Measurements from ENCODE around the gene USO1. TPM values are rescaled to one million over a fixed set of nuclear protein-coding genes. Genes with fewer than 3 reads are reported as not detected.

USO1 gene
- total and polyA plus RNA-seq, 2 of the 8 experiments (the other 6 are each of a cell fraction or from before 2014, with no cell fraction given): 57.3 to 198 TPM

DNA sequence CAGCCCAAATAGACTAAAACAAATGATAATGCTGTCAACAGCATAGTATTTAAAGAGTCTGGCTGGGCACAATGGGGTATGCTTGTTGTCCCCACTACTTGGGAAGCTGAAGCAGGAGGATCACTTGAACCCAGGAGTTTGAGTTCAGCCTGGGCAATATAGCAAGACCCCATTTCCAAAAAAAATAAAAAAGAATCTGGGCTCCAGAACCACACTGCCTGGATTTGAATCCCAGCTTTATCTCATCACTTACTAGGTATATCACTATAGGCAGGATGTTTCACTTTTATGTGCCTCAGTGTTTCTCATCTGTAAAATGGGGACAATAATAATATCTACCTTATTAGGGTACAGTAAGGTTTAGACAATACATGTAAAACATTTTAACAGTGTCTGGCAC lies 45.9 kb upstream of the USO1 start:
- CTCF ChIA-PET (ENCODE audit: partially characterized antibody): interaction anchor here (1.2 to 1.5 kb wide), 2 partner anchors 25 to 63 kb away, joined by 3 to 4 read pairs; no protein-coding TSS in a partner anchor
- POLR2A ChIA-PET (ENCODE audit: partially characterized antibody): interaction anchor here (0.6 to 0.7 kb wide), 2 partner anchors 15 to 62 kb away, joined by 3 read pairs; no protein-coding TSS in a partner anchor
- peaks cover 0 to 4% (median 2%) of the 10 kb centered on the region in 4 experiments; a peak in 3 of 8 replicates for H3K36me3 ChIP-seq (ENCODE audit: control insufficient read depth in 2 of 4, insufficient read depth in 4 of 4, low read length in 3 of 4)
- H2BK15ac ChIP-seq (ENCODE audit: low read length): no peak overlapping the region
- H3K4ac ChIP-seq (replicated peaks; ENCODE audit: insufficient read length, low read depth, low read length): no peak overlapping the region
- no peak for FAIRE-seq
- H3K79me1 ChIP-seq (ENCODE audit: low read depth, low read length): peaks cover 5% of the 10 kb centered on the region
- H2AK5ac ChIP-seq (ENCODE audit: low read depth, low read length): no peak overlapping the region; the same call in 1 of the 2 replicates
- H3K4me3 ChIP-seq (ENCODE audit: extremely low read depth in 1 of 4, insufficient read depth in 2 of 4, low read depth in 3 of 4, low read length in 4 of 4): no peak overlapping the region
- no peaks in the 10 kb centered on the region for H3K23me2 ChIP-seq (ENCODE audit: low read depth, low read length)
- no peaks in the 10 kb centered on the region for H3K27me3 ChIP-seq (replicated peaks in 1 of 4; ENCODE audit: control insufficient read depth in 3 of 4, extremely low read depth in 1 of 4, insufficient read depth in 3 of 4, low read length in 3 of 4)
- H2BK5ac ChIP-seq (ENCODE audit: low read depth, low read length): no peak overlapping the region
- no peak overlapping the region for H2BK12ac ChIP-seq (ENCODE audit: low read depth, low read length)
- peaks cover 3 to 11% (median 7%) of the 10 kb centered on the region in 4 experiments for H3K4me1 ChIP-seq (replicated peaks in 1 of 4; ENCODE audit: control insufficient read depth in 3 of 4, insufficient read depth in 4 of 4, low read length in 3 of 4)
- no peak overlapping the region for H3K23ac ChIP-seq (ENCODE audit: insufficient read length)
- no peak overlapping the region for H4K91ac ChIP-seq (replicated peaks; ENCODE audit: insufficient read length, low read length)
- H3K56ac ChIP-seq (replicated peaks; ENCODE audit: insufficient read length, low read depth, low read length): no peak overlapping the region
- no peak overlapping the region for H4K8ac ChIP-seq (ENCODE audit: extremely low read depth, insufficient read depth, low read length)
- H2BK120ac ChIP-seq (replicated peaks; ENCODE audit: low read depth, low read length): no peak overlapping the region
- H4K20me1 ChIP-seq (replicated peaks in 1 of 2; ENCODE audit: control insufficient read depth in 1 of 2, insufficient read depth in 2 of 2, low read length in 2 of 2): peaks cover 0 to 2% of the 10 kb centered on the region in 2 experiments
- H3K79me2 ChIP-seq (ENCODE audit: control insufficient read depth in 1 of 2, insufficient read depth in 2 of 2, low read length in 2 of 2): peaks cover 4 to 58% of the 10 kb centered on the region in 2 experiments; a peak in 3 of 4 replicates
- no peaks in the 10 kb centered on the region for H3K9me3 ChIP-seq (ENCODE audit: insufficient read depth in 2 of 2, low read depth in 1 of 2, low read length in 1 of 2)
- TF ChIP-seq KDM1A (IDR thresholded peaks at IDR 0.05; ENCODE audit: borderline replicate concordance, low read length): peak; percentile 66; the same call in 1 of the 2 replicates
- TF ChIP-seq RNF2 (IDR thresholded peaks at IDR 0.05; ENCODE audit: borderline replicate concordance, low read depth, low read length, missing control alignments, poor library complexity, severe bottlenecking): no peak
- H3K9ac ChIP-seq (replicated peaks in 1 of 4; ENCODE audit: extremely low read depth in 1 of 4, low read depth in 3 of 4, low read length in 3 of 4): no peak overlapping the region
- H3K27ac ChIP-seq (ENCODE audit: low read depth, low read length): no peak overlapping the region
- no peak overlapping the region for H2AFZ ChIP-seq (ENCODE audit: low read length)
- H3K4me2 ChIP-seq (ENCODE audit: insufficient read depth in 1 of 2, low read depth in 2 of 2, low read length in 2 of 2): no peak overlapping the region
- H2BK20ac ChIP-seq (ENCODE audit: low read length): no peak overlapping the region
- no peak overlapping the region for H3K18ac ChIP-seq (ENCODE audit: extremely low read depth, low read length)
- H3K14ac ChIP-seq (ENCODE audit: insufficient read length): no peak overlapping the region
- DNase-seq (ENCODE audit: low read depth in 1 of 2, low spot score in 2 of 2): no peak
- no peak overlapping the region for H4K5ac ChIP-seq (ENCODE audit: insufficient read length, low read depth, low read length)
